Aorta (tissue), 5 donors: ENCODE data around the gene CSH2. TPM values are rescaled to one million over a fixed set of nuclear protein-coding genes. Genes with fewer than 3 reads are reported as not detected.
"Not testable (repeated sequence)": the region's sequence is repeated elsewhere in the genome, so short reads cannot be mapped to it uniquely, and the experiment has no call there.

Experiments
- ATAC-seq: fragments of 200-7000 bp; cut with Tn5 transposase; one replicate; pipeline ENCODE4 v1.9.1; 2022; ENCODE audit warnings: moderate library complexity; ENCODE audit not compliant: low FRiP score
- DNase-seq, 2 donors: peaks; one replicate each; pipeline ENCODE4 v3.0.0-alpha.2; 2020
- H3K27ac ChIP-seq, 2 donors: one replicate each; pipeline ENCODE4 v1.5.1; 2013; ENCODE audit warnings: low read length in 2 of 2, mild to moderate bottlenecking in 2 of 2, moderate library complexity in 2 of 2, control low read depth in 1 of 2, inconsistent platforms in 1 of 2, low read depth in 1 of 2
- H3K27me3 ChIP-seq, 2 donors: one replicate each; pipeline ENCODE4 v1.6.1; 2013; ENCODE audit warnings: control low read depth in 1 of 2, low read length in 1 of 2, mild to moderate bottlenecking in 1 of 2, moderate library complexity in 1 of 2; ENCODE audit not compliant: insufficient read depth in 2 of 2, control insufficient read depth in 1 of 2
- H3K36me3 ChIP-seq, 2 donors: one replicate each; pipeline ENCODE4 v1.6.1; 2013; ENCODE audit warnings: control low read depth in 1 of 2, low read length in 1 of 2, mild to moderate bottlenecking in 1 of 2; ENCODE audit not compliant: insufficient read depth in 2 of 2, control insufficient read depth in 1 of 2
- H3K4me1 ChIP-seq, 2 donors: one replicate each; pipeline ENCODE4 v1.6.1; 2013; ENCODE audit warnings: low read length in 2 of 2, control low read depth in 1 of 2, mild to moderate bottlenecking in 1 of 2, moderate library complexity in 1 of 2; ENCODE audit not compliant: insufficient read depth in 2 of 2, control insufficient read depth in 1 of 2
- H3K4me3 ChIP-seq, 2 donors: one replicate each; pipeline ENCODE4 v1.5.1; 2013; ENCODE audit warnings: low read length in 2 of 2, control low read depth in 1 of 2, mild to moderate bottlenecking in 1 of 2
- H3K9me3 ChIP-seq: one replicate; pipeline ENCODE4 v1.6.1; 2013; ENCODE audit warnings: mild to moderate bottlenecking, low read length; ENCODE audit not compliant: control insufficient read depth
- WGBS, 2 donors: extraction: QIAGEN DNeasy Blood & Tissue Kit; methylation state at CpG; one replicate each; pipeline ENCODE4 v1.1.7; 2013; 5-methylcytosine and 5-hydroxymethylcytosine counted together
- intact Hi-C, 2 donors: fragments of 100-400 bp; cut with DNase I; formaldehyde crosslinking; loops; one replicate each; pipeline versions ENCODE4 v1.14.2 to v1.15.0; 2022
- long read RNA-seq, 2 donors: library from polyadenylated mRNA; unstranded; transcript quantifications; one replicate each; pipeline ENCODE4 v2.0.0, GENCODE V29; 2020 to 2021
- polyA plus RNA-seq, 2 donors: library from polyadenylated mRNA; stranded (reverse); fragments of 200-250 nt; gene quantifications; one replicate each; pipeline ENCODE4 v1.2.3, GENCODE V29; 2013
- total RNA-seq, 2 donors: library from RNA; stranded (reverse); fragmentation: NEBNext Ultra II Directional; extraction: Animal tissue kit (Norgen Biotek cat#: 25700); gene quantifications; one replicate each; pipeline ENCODE4 v1.2.1, GENCODE V29; 2021
- donor health status: healthy with polysubstance abuse.
- donor health status: Bipolar disorder and iron deficiency.
- donor health status: DM: no; HTN: no; CAD: no.
- donor health status: DM: no; HTN: no; CAD: no.
- donor health status: DM: yes; HTN: yes; CAD: no.

CSH2 gene
- total RNA-seq (not detected), polyA plus RNA-seq (not detected)
- long read RNA-seq, donor 1 = 0 reads
- long read RNA-seq, donor 2 = 0 reads

DNA sequence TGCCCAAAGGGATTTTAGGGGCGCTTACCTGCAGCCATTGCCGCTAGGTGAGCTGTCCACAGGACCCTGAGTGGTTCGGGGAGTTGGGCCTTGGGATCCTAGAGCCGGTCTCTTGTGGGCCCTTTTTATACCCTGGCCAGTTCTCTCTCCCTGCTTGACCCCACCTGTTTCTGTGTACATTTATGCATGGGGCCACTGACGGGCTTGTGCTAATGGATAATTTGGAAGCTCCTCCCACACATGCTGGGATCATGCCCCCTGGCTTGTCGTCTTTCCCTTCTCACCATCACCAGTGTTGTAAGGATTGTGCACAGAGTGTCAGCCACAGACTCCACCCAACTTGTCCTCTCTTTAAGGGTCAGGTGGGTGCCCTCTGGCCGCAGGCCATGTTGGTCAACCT is at the start of gene CSH2:
Gene CSH2, minus strand, starts transcription at position 101 of the 400 bp plus-strand sequence. Its CDS starts 63 bp downstream, at position 38.
- intact Hi-C loops, DNase-seq, H3K4me1 ChIP-seq, H3K27me3 ChIP-seq, H3K4me3 ChIP-seq, H3K27ac ChIP-seq, H3K9me3 ChIP-seq, ATAC-seq, H3K36me3 ChIP-seq: not testable (repeated sequence)
- 86 to 90% methylated on average over 7 of the region's 7 CpGs for WGBS, 2 donors

DNA sequence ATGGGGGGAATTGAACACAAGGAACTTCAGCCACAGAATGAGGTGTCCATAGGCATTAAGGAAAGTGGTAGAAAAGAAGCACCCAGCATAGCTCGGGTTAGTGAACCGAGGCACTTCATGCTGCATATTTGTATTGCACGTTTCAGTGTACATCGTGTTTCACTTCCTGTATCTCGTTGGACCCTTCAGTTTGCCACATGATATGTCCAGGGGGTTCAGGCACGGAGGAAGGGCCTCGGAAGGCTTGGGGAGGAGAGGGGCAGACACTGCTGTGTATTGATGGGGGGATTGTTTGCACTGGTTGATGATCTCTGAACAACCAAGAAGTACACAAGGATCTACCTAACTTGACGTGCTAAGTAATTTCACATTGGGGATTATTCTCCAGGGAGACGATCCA is 48.9 kb upstream of the CSH2 start:
- DNase-seq = peak in 1 of 2 donors; percentile 47
- intact Hi-C loops = not testable (repeated sequence)

DNA sequence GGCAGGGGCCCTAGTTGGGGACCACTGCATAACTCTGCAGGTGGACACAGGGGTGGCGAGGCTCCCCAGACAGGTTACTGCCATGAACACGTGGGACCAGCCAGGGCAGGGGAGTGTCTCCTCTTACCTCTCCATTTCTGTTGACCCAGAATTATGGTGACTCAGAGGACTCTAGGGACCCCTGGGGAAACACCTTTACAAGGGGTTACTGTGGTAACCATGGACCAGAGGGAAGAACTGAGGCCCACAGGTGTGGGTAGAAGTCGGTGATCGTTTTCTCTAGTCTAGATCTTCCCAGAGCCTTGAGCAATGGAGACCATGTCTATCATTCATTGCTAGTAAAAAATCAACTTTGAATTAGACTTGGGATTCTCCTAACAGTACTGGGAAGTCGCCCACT is 47.3 kb upstream of the CSH2 start:
- H3K4me3 ChIP-seq, H3K9me3 ChIP-seq, ATAC-seq, H3K27ac ChIP-seq, H3K4me1 ChIP-seq, intact Hi-C loops, H3K36me3 ChIP-seq, H3K27me3 ChIP-seq: not testable (repeated sequence)
- peak in 1 of 2 donors; percentile 60 for DNase-seq
- 92 to 94% methylated on average over 5 of the region's 5 CpGs for WGBS, 2 donors

More for the DNA sequence above, 48.9 kb upstream of the CSH2 start:
- H3K27me3 ChIP-seq, H3K36me3 ChIP-seq, H3K9me3 ChIP-seq, H3K4me3 ChIP-seq, H3K4me1 ChIP-seq, H3K27ac ChIP-seq, ATAC-seq: not testable (repeated sequence)
- WGBS, 2 donors = 81% methylated on average over 9 of the region's 9 CpGs

- not testable (repeated sequence) for ATAC-seq, H3K36me3 ChIP-seq
These were observed 46.6 kb upstream of the CSH2 start for GRCh38 chr17:63920050-63920449.

DNA sequence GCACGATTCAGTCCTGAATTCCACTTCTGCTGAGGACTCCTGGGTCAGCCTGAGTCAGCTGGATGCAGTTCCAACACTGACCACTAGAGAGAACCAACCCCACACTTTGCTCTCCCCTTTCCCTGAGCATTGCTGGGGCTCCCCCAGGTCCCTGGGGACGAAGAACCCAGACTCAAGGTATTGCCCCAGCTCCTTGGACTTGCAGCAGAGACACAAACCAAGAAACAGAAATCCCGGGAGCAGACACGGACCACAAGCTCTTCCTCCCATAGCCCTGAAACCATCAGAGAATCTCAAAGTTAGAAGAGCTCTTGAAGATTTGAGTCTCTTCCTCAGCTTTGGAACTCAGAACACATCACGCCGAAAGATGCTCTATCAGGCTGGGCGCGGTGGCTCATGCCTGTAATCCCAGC is 45.8 kb upstream of the CSH2 start:
- DNase-seq (peak; percentile 68 to 77), ATAC-seq (peak; percentile 80)
- intact Hi-C loops = loop anchor here (5.0 to 10.0 kb wide), 3 partner anchors 105 to 213 kb away; partner anchors contain the start of genes ERN1 (in 1 of the 2) and ICAM2 (in 1 of the 2)
- no peaks in the 10 kb centered on the region for H3K9me3 ChIP-seq
- H3K4me1 ChIP-seq = no peaks in the 10 kb centered on the region
- 42 to 46% methylated on average over 8 of the region's 8 CpGs for WGBS, 2 donors
- H3K27ac ChIP-seq = no peak overlapping the region
- no peaks in the 10 kb centered on the region for H3K36me3 ChIP-seq
- no peaks in the 10 kb centered on the region for H3K27me3 ChIP-seq
- no peak overlapping the region for H3K4me3 ChIP-seq

More at GRCh38 chr17:63920050-63920449, 46.6 kb upstream of the CSH2 start:
- H3K4me3 ChIP-seq, H3K4me1 ChIP-seq, H3K27ac ChIP-seq, H3K9me3 ChIP-seq, H3K27me3 ChIP-seq, intact Hi-C loops: not testable (repeated sequence)
- DNase-seq = peak in 1 of 2 donors; percentile 14
- 91 to 92% methylated on average over 6 of the region's 6 CpGs for WGBS, 2 donors

GRCh38 chr17:63918789-63919305 is 45.4 kb upstream of the CSH2 start, which contains the start of gene GH1:
Gene GH1, minus strand, starts transcription at chr17:63918839. Its CDS starts 63 bp downstream, at chr17:63918776.
- not testable (repeated sequence) for H3K9me3 ChIP-seq, H3K4me1 ChIP-seq, H3K27me3 ChIP-seq, H3K36me3 ChIP-seq, H3K27ac ChIP-seq, ATAC-seq, H3K4me3 ChIP-seq
- intact Hi-C loops = loop anchor here (5.0 to 10.0 kb wide), 3 partner anchors 106 to 213 kb away; partner anchors contain the start of genes ERN1 (in 1 of the 2) and ICAM2 (in 1 of the 2)
- DNase-seq = peak in 1 of 2 donors; percentile 43
- 45 to 47% methylated on average over 10 of the region's 10 CpGs for WGBS, 2 donors

DNA sequence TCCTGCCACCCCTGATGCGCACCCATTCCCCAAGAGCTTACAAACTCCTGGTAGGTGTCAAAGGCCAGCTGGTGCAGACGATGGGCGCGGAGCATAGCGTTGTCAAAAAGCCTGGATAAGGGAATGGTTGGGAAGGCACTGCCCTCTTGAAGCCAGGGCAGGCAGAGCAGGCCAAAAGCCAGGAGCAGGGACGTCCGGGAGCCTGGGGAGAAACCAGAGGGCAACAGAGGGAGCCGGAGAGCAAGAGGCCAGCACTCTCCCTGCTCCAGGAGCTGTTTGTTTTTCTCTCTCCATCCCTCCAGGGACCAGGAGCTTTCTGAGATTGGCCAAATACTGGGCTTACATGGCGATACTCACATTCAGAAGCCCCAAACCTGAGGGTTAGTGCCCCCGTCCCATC is 44.8 kb upstream of the CSH2 start:
- Histone ChIP-seq H3K4me1 (no peaks in the 10 kb centered on the region), H3K27me3 (no peaks in the 10 kb centered on the region), H3K27ac (no peak overlapping the region), H3K36me3 (no peaks in the 10 kb centered on the region), H3K9me3 (no peaks in the 10 kb centered on the region), H3K4me3 (no peak overlapping the region)
- intact Hi-C loops = loop anchor here (5.0 to 10.0 kb wide), 3 partner anchors 106 to 214 kb away; partner anchors contain the start of genes ERN1 (in 1 of the 2) and ICAM2 (in 1 of the 2)
- 52 to 54% methylated on average over 10 of the region's 10 CpGs for WGBS, 2 donors
- ATAC-seq (no peak), DNase-seq (peak; percentile 21 to 57)

DNA sequence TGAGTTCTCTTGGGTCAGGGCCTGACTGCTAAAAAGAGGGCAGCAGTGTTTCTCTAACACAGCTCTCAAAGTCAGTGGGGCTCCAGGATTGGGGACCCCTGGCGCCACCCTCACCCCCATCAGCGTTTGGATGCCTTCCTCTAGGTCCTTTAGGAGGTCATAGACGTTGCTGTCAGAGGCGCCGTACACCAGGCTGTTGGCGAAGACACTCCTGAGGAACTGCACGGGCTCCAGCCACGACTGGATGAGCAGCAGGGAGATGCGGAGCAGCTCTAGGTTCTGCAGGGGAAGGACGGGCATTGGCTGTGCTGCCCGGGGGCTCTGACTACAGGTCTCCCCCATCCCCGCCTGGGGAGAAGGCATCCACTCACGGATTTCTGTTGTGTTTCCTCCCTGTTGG is 44.2 kb upstream of the CSH2 start:
- H3K4me1 ChIP-seq = no peaks in the 10 kb centered on the region
- intact Hi-C loops = loop anchor here (5.0 to 10.0 kb wide), 3 partner anchors 107 to 215 kb away; partner anchors contain the start of genes ERN1 (in 1 of the 2) and ICAM2 (in 1 of the 2)
- no peaks in the 10 kb centered on the region for H3K27me3 ChIP-seq
- ATAC-seq (no peak), DNase-seq (peak; percentile 27 to 68)
- 79 to 82% methylated on average over 13 of the region's 13 CpGs for WGBS, 2 donors
- no peaks in the 10 kb centered on the region for H3K9me3 ChIP-seq
- no peak overlapping the region for H3K27ac ChIP-seq
- no peak overlapping the region for H3K4me3 ChIP-seq
- no peaks in the 10 kb centered on the region for H3K36me3 ChIP-seq

DNA sequence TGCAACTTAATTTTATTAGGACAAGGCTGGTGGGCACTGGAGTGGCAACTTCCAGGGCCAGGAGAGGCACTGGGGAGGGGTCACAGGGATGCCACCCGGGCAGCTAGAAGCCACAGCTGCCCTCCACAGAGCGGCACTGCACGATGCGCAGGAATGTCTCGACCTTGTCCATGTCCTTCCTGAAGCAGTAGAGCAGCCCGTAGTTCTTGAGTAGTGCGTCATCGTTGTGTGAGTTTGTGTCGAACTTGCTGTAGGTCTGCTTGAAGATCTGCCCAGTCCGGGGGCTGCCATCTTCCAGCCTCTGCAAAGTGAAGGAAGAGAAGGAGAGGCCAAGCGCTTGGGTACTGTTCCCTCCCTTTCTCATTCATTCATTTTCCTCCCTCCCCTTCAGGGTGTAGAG is 43.7 kb upstream of the CSH2 start:
- DNase-seq = peak in 1 of 2 donors; percentile 53
- H3K4me1 ChIP-seq, H3K9me3 ChIP-seq, ATAC-seq, H3K4me3 ChIP-seq, H3K27me3 ChIP-seq, H3K27ac ChIP-seq, H3K36me3 ChIP-seq: not testable (repeated sequence)
- 86 to 89% methylated on average over 7 to 11 of the region's 11 CpGs for WGBS, 2 donors
- intact Hi-C loops = loop anchor here (5.0 to 10.0 kb wide), 3 partner anchors 108 to 215 kb away; partner anchors contain the start of genes ERN1 (in 1 of the 2) and ICAM2 (in 1 of the 2)
